ENCODE data around the gene VAMP4. TPM values are rescaled to one million over a fixed set of nuclear protein-coding genes. Genes with fewer than 3 reads are reported as not detected.

VAMP4 gene
- total RNA-seq, 1 donor from 2014 or later: 3.6 TPM

DNA sequence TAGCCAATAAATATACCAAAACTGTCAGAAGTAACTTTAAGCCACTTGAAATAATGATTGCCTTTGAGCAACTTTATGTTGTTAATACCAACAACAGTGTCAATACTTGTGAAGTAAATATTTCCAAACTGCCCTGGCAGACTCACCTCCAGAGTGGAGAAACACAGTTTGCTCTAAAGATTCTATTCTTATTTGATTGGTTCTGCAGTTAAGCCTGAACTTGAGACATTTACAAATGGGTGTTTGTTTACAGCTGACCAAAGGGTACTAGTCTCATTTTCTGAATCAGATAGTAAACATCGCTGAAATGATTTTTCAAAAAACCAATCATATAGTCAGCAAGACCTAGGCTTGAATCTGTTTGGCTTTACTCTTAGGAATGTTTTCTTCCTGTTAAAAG, 88.1 kb downstream of the VAMP4 start:
- no peaks in the 10 kb centered on the region for H3K27me3 ChIP-seq
- no peaks in the 10 kb centered on the region for H3K36me3 ChIP-seq
- no peaks in the 10 kb centered on the region for H3K9me3 ChIP-seq
- intact Hi-C loops (cut with DNase I): loop anchor here (2.0 to 5.0 kb wide), 2 partner anchors 127 to 189 kb away; partner anchors contain the start of genes DNM3 and METTL13
- peaks cover 8 to 36% of the 10 kb centered on the region in 2 donors for H3K4me1 ChIP-seq
- no peak for DNase-seq (ENCODE audit: low spot score in 2 of 2)
- H3K27ac ChIP-seq: peak overlapping the region; percentile 87 to 96
- TF ChIP-seq, protein P1, sequence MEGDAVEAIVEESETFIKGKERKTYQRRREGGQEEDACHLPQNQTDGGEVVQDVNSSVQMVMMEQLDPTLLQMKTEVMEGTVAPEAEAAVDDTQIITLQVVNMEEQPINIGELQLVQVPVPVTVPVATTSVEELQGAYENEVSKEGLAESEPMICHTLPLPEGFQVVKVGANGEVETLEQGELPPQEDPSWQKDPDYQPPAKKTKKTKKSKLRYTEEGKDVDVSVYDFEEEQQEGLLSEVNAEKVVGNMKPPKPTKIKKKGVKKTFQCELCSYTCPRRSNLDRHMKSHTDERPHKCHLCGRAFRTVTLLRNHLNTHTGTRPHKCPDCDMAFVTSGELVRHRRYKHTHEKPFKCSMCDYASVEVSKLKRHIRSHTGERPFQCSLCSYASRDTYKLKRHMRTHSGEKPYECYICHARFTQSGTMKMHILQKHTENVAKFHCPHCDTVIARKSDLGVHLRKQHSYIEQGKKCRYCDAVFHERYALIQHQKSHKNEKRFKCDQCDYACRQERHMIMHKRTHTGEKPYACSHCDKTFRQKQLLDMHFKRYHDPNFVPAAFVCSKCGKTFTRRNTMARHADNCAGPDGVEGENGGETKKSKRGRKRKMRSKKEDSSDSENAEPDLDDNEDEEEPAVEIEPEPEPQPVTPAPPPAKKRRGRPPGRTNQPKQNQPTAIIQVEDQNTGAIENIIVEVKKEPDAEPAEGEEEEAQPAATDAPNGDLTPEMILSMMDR (IDR thresholded peaks at IDR 0.05): no peak
- H3K4me3 ChIP-seq: no peak overlapping the region

DNA sequence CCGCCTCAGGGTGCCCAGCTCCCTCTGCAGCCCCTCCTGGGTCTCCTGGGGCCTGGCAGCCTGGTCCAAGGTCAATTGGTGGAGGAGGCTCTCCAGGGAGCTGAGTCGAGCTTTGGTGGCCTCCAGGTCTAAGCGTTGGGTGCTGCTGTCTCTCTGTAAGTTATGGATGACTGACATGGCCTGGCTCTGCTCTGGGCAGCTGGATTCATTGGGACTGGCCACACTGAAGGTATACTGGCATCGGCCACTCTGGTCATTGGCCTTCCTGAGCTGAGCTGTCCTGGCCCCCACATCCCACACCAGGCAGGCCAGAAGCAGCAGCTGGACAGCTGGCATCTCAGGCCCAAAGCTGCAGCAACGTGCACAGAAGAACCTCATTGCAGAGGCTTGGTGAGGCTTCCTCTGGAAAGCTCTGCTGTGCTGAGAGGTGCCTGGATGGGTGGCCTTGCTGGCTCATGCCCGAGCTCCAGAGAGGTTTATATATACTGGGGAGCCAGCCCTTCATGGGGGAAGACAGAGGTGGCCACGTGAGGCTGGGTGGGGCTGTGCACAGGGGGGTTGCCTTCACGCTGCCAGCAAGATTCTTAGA, 89.5 kb downstream of the VAMP4 start, which contains the start of gene MYOC:
MYOC (minus strand) TSS at position 455 of the 589 bp plus-strand sequence; CDS start at position 378, 77 bp downstream.
- DNase-seq (ENCODE audit: low spot score in 2 of 2): no peak
- Histone ChIP-seq H3K27ac (peak within 1 kb of the TSS; percentile 87 to 96), H3K9me3 (no peaks in the 10 kb centered on the region), H3K27me3 (no peaks in the 10 kb centered on the region), H3K36me3 (no peaks in the 10 kb centered on the region), H3K4me3 (peak within 1 kb of the TSS in 1 of 2 donors; percentile 18), H3K4me1 (peaks cover 8 to 36% of the 10 kb centered on the region in 2 donors)
- intact Hi-C loops (cut with DNase I): loop anchor here (5.0 kb wide), 1 partner anchor 190 kb away; the partner anchor contains the start of gene DNM3
- TF ChIP-seq, protein P1 (IDR thresholded peaks at IDR 0.05): no peak

Other genes with a start within 250 kb of the VAMP4 start
- not detected for gene MYOCOS, start 119.8 kb downstream of the VAMP4 start, total RNA-seq
- 4.2 TPM for gene MYOC, start 89.4 kb downstream of the VAMP4 start, total RNA-seq
- 6.9 TPM for gene METTL13, start 39.6 kb upstream of the VAMP4 start, total RNA-seq
- 9.6 TPM for gene DNM3, start 99.4 kb upstream of the VAMP4 start, total RNA-seq

All from ascending aorta (tissue), 2 donors.